ENCODE data around the gene BAIAP2. TPM values are rescaled to one million over a fixed set of nuclear protein-coding genes. Genes with fewer than 3 reads are reported as not detected.
"Not testable (repeated sequence)": the region's sequence is repeated elsewhere in the genome, so short reads cannot be mapped to it uniquely, and the experiment has no call there.

The BAIAP2 gene
- total and polyA plus RNA-seq, 2 donors (not counting 1 experiment from before 2014, with no cell fraction given): 1.3 to 12.0 TPM

GRCh38 chr17:81029859-81030258 is 5.1 kb upstream of the BAIAP2 start:
- Mint-ChIP-seq H3K9me3 (ENCODE audit: insufficient read depth) (no peaks in the 10 kb centered on the region), H3K27me3 (peaks cover 45% of the 10 kb centered on the region), H3K4me3 (no peak overlapping the region), H3K4me1 (peaks cover 10% of the 10 kb centered on the region), H3K27ac (no peak overlapping the region)
- ATAC-seq (ENCODE audit: low read depth) (no peak), DNase-seq (no peak)
- Histone ChIP-seq H3K9ac (ENCODE audit: low read length) (no peak overlapping the region), H3K9me3 (ENCODE audit: control extremely low read depth in 1 of 3, control insufficient read depth in 2 of 3, insufficient read depth in 1 of 3, low read length in 2 of 3) (peaks cover 0 to 30% (median 3%) of the 10 kb centered on the region in 3 donors), H2AFZ (ENCODE audit: insufficient read depth, low read depth, low read length, poor library complexity, severe bottlenecking) (no peak overlapping the region), H3K79me2 (ENCODE audit: control insufficient read depth, insufficient read depth, low read length) (no peaks in the 10 kb centered on the region), H3K4me2 (replicated peaks; ENCODE audit: low read depth, low read length, poor library complexity, severe bottlenecking) (no peak overlapping the region), H3K4me3 (ENCODE audit: control extremely low read depth in 1 of 5, extremely low read depth in 1 of 5, insufficient read depth in 1 of 5, low read depth in 2 of 5, low read length in 4 of 5) (no peak overlapping the region), H3K4me1 (ENCODE audit: control insufficient read depth in 2 of 2, insufficient read depth in 2 of 2, low read length in 2 of 2) (peaks cover 8 to 10% of the 10 kb centered on the region in 2 donors), H3K36me3 (replicated peaks in 1 of 2; ENCODE audit: control extremely low read depth in 1 of 2, control insufficient read depth in 1 of 2, extremely low read depth in 1 of 2, insufficient read depth in 2 of 2, low read length in 1 of 2) (no peaks in the 10 kb centered on the region), H4K20me1 (ENCODE audit: control insufficient read depth, insufficient read depth, low read length, poor library complexity, severe bottlenecking) (no peaks in the 10 kb centered on the region), H3K27me3 (replicated peaks in 1 of 4; ENCODE audit: control extremely low read depth in 1 of 4, control insufficient read depth in 3 of 4, insufficient read depth in 4 of 4, low read length in 3 of 4) (peaks cover 0 to 52% (median 9%) of the 10 kb centered on the region in 4 experiments), H3K27ac (ENCODE audit: low read length in 2 of 2) (no peak overlapping the region)
- 96% methylated on average over 6 of the region's 11 CpGs for WGBS (ENCODE audit: insufficient coverage)
- CTCF ChIA-PET: no interaction called here
- POLR2A ChIA-PET: no interaction called here
- intact Hi-C loops (cut with micrococcal nuclease): loop anchor here (5.0 kb wide), 1 partner anchor 38 kb away; the partner anchor contains the start of gene CHMP6
- TF ChIP-seq, protein P1, sequence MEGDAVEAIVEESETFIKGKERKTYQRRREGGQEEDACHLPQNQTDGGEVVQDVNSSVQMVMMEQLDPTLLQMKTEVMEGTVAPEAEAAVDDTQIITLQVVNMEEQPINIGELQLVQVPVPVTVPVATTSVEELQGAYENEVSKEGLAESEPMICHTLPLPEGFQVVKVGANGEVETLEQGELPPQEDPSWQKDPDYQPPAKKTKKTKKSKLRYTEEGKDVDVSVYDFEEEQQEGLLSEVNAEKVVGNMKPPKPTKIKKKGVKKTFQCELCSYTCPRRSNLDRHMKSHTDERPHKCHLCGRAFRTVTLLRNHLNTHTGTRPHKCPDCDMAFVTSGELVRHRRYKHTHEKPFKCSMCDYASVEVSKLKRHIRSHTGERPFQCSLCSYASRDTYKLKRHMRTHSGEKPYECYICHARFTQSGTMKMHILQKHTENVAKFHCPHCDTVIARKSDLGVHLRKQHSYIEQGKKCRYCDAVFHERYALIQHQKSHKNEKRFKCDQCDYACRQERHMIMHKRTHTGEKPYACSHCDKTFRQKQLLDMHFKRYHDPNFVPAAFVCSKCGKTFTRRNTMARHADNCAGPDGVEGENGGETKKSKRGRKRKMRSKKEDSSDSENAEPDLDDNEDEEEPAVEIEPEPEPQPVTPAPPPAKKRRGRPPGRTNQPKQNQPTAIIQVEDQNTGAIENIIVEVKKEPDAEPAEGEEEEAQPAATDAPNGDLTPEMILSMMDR (IDR thresholded peaks at IDR 0.05): no peak
- no peak for TF ChIP-seq EZH2 (IDR thresholded peaks at IDR 0.05; ENCODE audit: borderline replicate concordance, insufficient read depth, low read depth, low read length, poor library complexity, severe bottlenecking)

GRCh38 chr17:81030312-81030711 is 4.6 kb upstream of the BAIAP2 start:
- H3K4me3 Mint-ChIP-seq: not testable (repeated sequence)

More at GRCh38 chr17:81030312-81030711, 4.6 kb upstream of the BAIAP2 start:
- H3K4me1 Mint-ChIP-seq; H3K4me2 ChIP-seq (replicated peaks; ENCODE audit: low read depth, low read length, poor library complexity, severe bottlenecking); H3K9ac ChIP-seq (ENCODE audit: low read length); H3K27ac Mint-ChIP-seq; H4K20me1 ChIP-seq (ENCODE audit: control insufficient read depth, insufficient read depth, low read length, poor library complexity, severe bottlenecking); ATAC-seq (ENCODE audit: low read depth); H3K9me3 Mint-ChIP-seq (ENCODE audit: insufficient read depth); H3K4me3 ChIP-seq (ENCODE audit: control extremely low read depth in 1 of 5, extremely low read depth in 1 of 5, insufficient read depth in 1 of 5, low read depth in 2 of 5, low read length in 4 of 5); H3K4me1 ChIP-seq (ENCODE audit: control insufficient read depth in 2 of 2, insufficient read depth in 2 of 2, low read length in 2 of 2); H3K79me2 ChIP-seq (ENCODE audit: control insufficient read depth, insufficient read depth, low read length); DNase-seq; H2AFZ ChIP-seq (ENCODE audit: insufficient read depth, low read depth, low read length, poor library complexity, severe bottlenecking); POLR2A ChIA-PET; CTCF ChIA-PET; H3K36me3 ChIP-seq (replicated peaks in 1 of 2; ENCODE audit: control extremely low read depth in 1 of 2, control insufficient read depth in 1 of 2, extremely low read depth in 1 of 2, insufficient read depth in 2 of 2, low read length in 1 of 2); H3K27ac ChIP-seq (ENCODE audit: low read length in 2 of 2): not testable (repeated sequence)
- intact Hi-C loops (cut with micrococcal nuclease): loop anchor here (5.0 kb wide), 1 partner anchor 38 kb away; the partner anchor contains the start of gene CHMP6
- H3K27me3 Mint-ChIP-seq: peaks cover 45% of the 10 kb centered on the region
- Histone ChIP-seq H3K27me3 (replicated peaks in 1 of 4; ENCODE audit: control extremely low read depth in 1 of 4, control insufficient read depth in 3 of 4, insufficient read depth in 4 of 4, low read length in 3 of 4) (peaks cover 0 to 52% (median 9%) of the 10 kb centered on the region in 4 experiments), H3K9me3 (ENCODE audit: control extremely low read depth in 1 of 3, control insufficient read depth in 2 of 3, insufficient read depth in 1 of 3, low read length in 2 of 3) (peaks cover 0 to 30% (median 3%) of the 10 kb centered on the region in 3 donors)
- 95% methylated on average over 9 of the region's 9 CpGs for WGBS (ENCODE audit: insufficient coverage)
